ENCODE results near the gene BEST1. TPM values are rescaled to one million over a fixed set of nuclear protein-coding genes. Genes with fewer than 3 reads are reported as not detected.

BEST1 gene
- total RNA-seq, 1 experiment from 2014 or later = 0.81 TPM

DNA sequence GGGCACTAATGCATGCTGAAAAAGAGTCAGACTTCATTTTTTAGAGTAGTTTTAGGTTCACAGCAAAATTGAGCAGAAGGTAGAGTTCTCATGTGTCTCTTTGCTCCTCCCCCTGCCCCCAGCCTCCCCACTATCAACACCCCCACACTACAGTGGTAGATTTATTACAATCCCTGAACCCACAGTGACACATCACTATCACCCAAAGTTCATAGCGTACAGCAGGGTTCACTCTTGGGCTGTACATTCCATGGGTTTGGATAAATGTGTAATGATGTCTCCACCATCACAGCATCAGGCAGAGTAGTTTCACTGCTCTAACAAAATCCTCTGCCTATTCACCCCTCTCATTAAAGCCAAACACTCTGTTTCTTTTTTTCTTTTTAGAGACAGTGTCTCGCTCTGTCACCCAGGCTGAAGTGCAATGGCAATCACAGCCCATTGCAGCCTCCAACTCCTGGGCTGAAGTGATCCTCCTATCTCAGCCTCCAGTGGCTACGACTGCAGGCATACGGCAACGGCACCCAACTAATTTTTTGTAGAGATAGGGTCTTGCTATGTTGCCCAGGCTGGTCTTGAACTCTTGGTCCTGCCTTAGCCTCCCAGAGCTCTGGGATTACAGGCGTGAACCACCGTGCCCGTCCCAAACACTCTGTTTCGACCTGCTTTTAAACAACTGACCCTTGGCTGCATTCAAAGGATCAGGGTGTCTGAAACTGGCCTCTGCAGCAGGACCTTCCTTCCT lies 4.1 kb downstream of the BEST1 start:
- POLR2A ChIA-PET (ENCODE audit: unreplicated experiment) = interaction anchor here (0.5 to 1.1 kb wide), 3 partner anchors 14 to 98 kb away, joined by 3 to 4 read pairs (median 3); partner anchors contain the start of gene FTH1

GRCh38 chr11:61954851-61955421 lies 4.8 kb downstream of the BEST1 start:
- Histone ChIP-seq H3K9me2 (ENCODE audit: insufficient read depth) (no peaks in the 10 kb centered on the region), H3K36me3 (ENCODE audit: low read depth) (no peaks in the 10 kb centered on the region), H4K20me1 (ENCODE audit: insufficient read depth) (no peaks in the 10 kb centered on the region), H3K79me2 (ENCODE audit: low read depth) (no peaks in the 10 kb centered on the region), H3K4me2 (peak overlapping the region; percentile 44), H3K27me3 (ENCODE audit: insufficient read depth, low read depth) (no peaks in the 10 kb centered on the region), H2AFZ (0 out of 2 replicates have a peak overlapping the region, but pooled peaks have one; percentile 25), H3K9me3 (ENCODE audit: insufficient read depth, low read depth) (no peaks in the 10 kb centered on the region), H3K4me1 (replicated peaks; ENCODE audit: insufficient read depth) (peaks cover 32% of the 10 kb centered on the region), H3F3A (ENCODE audit: insufficient read depth, low read depth) (peaks cover 37% of the 10 kb centered on the region), H3K4me3 (peak overlapping the region; percentile 28; the same call in 1 of the 2 replicates), H3K27ac (no peak overlapping the region)
- TF ChIP-seq CTCF (conservative IDR thresholded peaks at IDR 0.05) = no peak; the same call in 1 of the 2 replicates
- TF ChIP-seq EZH2 (IDR thresholded peaks at IDR 0.05; ENCODE audit: low read depth) = no peak
- CTCF ChIA-PET = interaction anchor here (1.1 kb wide), 1 partner anchor 127 kb away, joined by 3 read pairs; no protein-coding TSS in a partner anchor
- intact Hi-C loops (cut with micrococcal nuclease; ENCODE audit: unreplicated experiment) = no loop called here
- peak in 1 of 2 experiments; percentile 55 for DNase-seq
- POLR2A ChIA-PET (ENCODE audit: unreplicated experiment) = interaction anchor here (0.5 to 1.1 kb wide), 5 partner anchors 13 to 799 kb away, joined by 3 to 4 read pairs (median 3); partner anchors contain the start of genes FTH1 and ZBTB3
- no TSS peak for BruUV-seq (replicated peaks)

More for the DNA sequence above, 4.1 kb downstream of the BEST1 start:
- Histone ChIP-seq H4K20me1 (ENCODE audit: insufficient read depth) (no peaks in the 10 kb centered on the region), H3K4me1 (replicated peaks; ENCODE audit: insufficient read depth) (peaks cover 32% of the 10 kb centered on the region), H2AFZ (no peak overlapping the region), H3K9me2 (ENCODE audit: insufficient read depth) (no peaks in the 10 kb centered on the region), H3K27ac (no peak overlapping the region), H3K36me3 (ENCODE audit: low read depth) (no peaks in the 10 kb centered on the region), H3F3A (ENCODE audit: insufficient read depth, low read depth) (peaks cover 31% of the 10 kb centered on the region), H3K4me2 (peak overlapping the region; percentile 44), H3K9me3 (ENCODE audit: insufficient read depth, low read depth) (no peaks in the 10 kb centered on the region), H3K79me2 (ENCODE audit: low read depth) (no peaks in the 10 kb centered on the region), H3K4me3 (no peak overlapping the region; the same call in 1 of the 2 replicates), H3K27me3 (ENCODE audit: insufficient read depth, low read depth) (no peaks in the 10 kb centered on the region)
- DNase-seq = no peak
- no TSS peak for BruUV-seq (replicated peaks)
- CTCF ChIA-PET = interaction anchor here (1.1 kb wide), 1 partner anchor 127 kb away, joined by 3 read pairs; no protein-coding TSS in a partner anchor
- intact Hi-C loops (cut with micrococcal nuclease; ENCODE audit: unreplicated experiment) = no loop called here
- TF ChIP-seq EZH2 (IDR thresholded peaks at IDR 0.05; ENCODE audit: low read depth) (no peak), CTCF (conservative IDR thresholded peaks at IDR 0.05) (no peak; the same call in 1 of the 2 replicates)

DNA sequence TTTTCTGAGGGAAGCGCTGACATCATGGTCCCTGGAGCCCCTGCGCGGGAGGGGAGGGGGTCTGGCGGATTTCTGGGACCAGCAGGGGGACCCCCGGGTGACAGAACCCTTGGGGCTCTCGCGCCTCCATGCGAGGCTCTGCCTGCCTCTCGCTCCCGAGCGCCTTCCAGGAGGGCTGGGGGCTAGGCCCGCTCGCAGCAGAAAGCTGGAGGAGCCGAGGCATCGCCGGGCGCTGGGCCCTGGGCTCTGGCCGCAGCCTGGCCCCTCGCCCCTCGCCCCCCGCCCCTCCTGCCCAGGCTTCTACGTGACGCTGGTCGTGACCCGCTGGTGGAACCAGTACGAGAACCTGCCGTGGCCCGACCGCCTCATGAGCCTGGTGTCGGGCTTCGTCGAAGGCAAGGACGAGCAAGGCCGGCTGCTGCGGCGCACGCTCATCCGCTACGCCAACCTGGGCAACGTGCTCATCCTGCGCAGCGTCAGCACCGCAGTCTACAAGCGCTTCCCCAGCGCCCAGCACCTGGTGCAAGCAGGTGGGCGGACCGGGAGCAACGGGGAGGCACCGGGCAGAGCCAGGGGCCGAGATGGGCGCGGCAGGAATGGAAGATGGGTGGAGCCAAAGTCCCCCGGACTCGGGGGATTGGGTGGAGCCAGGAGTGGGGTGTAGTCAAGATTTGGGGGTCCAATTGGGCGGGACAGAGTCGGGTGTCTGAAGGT lies 5.4 kb downstream of the BEST1 start:
- peak overlapping the region; percentile 28; the same call in 1 of the 2 replicates for H3K4me3 ChIP-seq
- peaks cover 39% of the 10 kb centered on the region for H3F3A ChIP-seq (ENCODE audit: insufficient read depth, low read depth)
- H3K4me2 ChIP-seq = peak overlapping the region; percentile 44
- CTCF ChIA-PET = interaction anchor here (1.1 kb wide), 1 partner anchor 126 kb away, joined by 3 read pairs; no protein-coding TSS in a partner anchor
- no TSS peak for BruUV-seq (replicated peaks)
- no peak overlapping the region for H3K27ac ChIP-seq
- POLR2A ChIA-PET (ENCODE audit: unreplicated experiment) = interaction anchor here (0.5 to 1.1 kb wide), 3 partner anchors 12 to 798 kb away, joined by 3 to 4 read pairs (median 3); partner anchors contain the start of genes FTH1 and ZBTB3
- peaks cover 32% of the 10 kb centered on the region for H3K4me1 ChIP-seq (replicated peaks; ENCODE audit: insufficient read depth)
- no peaks in the 10 kb centered on the region for H3K9me3 ChIP-seq (ENCODE audit: insufficient read depth, low read depth)
- no peaks in the 10 kb centered on the region for H3K9me2 ChIP-seq (ENCODE audit: insufficient read depth)
- intact Hi-C loops (cut with micrococcal nuclease; ENCODE audit: unreplicated experiment) = no loop called here
- 0 out of 2 replicates have a peak overlapping the region, but pooled peaks have one; percentile 25 for H2AFZ ChIP-seq
- H3K79me2 ChIP-seq (ENCODE audit: low read depth) = no peaks in the 10 kb centered on the region
- no peak for DNase-seq
- no peaks in the 10 kb centered on the region for H3K27me3 ChIP-seq (ENCODE audit: insufficient read depth, low read depth)
- TF ChIP-seq EZH2 (IDR thresholded peaks at IDR 0.05; ENCODE audit: low read depth) = no peak
- no peak for TF ChIP-seq CTCF (conservative IDR thresholded peaks at IDR 0.05)
- H4K20me1 ChIP-seq (ENCODE audit: insufficient read depth) = no peaks in the 10 kb centered on the region
- no peaks in the 10 kb centered on the region for H3K36me3 ChIP-seq (ENCODE audit: low read depth)

All from PC-9 (cell line).